GM20000 (cell line): Measurements from ENCODE around the gene PCDHGB6.
"Not testable (repeated sequence)": the region's sequence is repeated elsewhere in the genome, so short reads cannot be mapped to it uniquely, and the experiment has no call there.

ENCODE experiments used
- DNase-seq: peaks from one replicate; pipeline ENCODE4 v3.0.0; 2012; ENCODE audit warnings: low spot score
- CTCF ChIP-seq: IDR thresholded peaks from 2 replicates; pipeline ENCODE4 v1.5.1; 2012; ENCODE audit warnings: mild to moderate bottlenecking, control low read depth; ENCODE audit errors: extremely low read depth, missing control alignments

PCDHGB6 gene

GRCh38 chr5:141393267-141393666 lies 14.6 kb upstream of the PCDHGB6 start:
- no peak for TF ChIP-seq CTCF

GRCh38 chr5:141394401-141395187 lies 13.2 kb upstream of the PCDHGB6 start:
- DNase-seq: not testable (repeated sequence)

More at GRCh38 chr5:141393267-141393666, 14.6 kb upstream of the PCDHGB6 start:
- no peak for DNase-seq

DNA sequence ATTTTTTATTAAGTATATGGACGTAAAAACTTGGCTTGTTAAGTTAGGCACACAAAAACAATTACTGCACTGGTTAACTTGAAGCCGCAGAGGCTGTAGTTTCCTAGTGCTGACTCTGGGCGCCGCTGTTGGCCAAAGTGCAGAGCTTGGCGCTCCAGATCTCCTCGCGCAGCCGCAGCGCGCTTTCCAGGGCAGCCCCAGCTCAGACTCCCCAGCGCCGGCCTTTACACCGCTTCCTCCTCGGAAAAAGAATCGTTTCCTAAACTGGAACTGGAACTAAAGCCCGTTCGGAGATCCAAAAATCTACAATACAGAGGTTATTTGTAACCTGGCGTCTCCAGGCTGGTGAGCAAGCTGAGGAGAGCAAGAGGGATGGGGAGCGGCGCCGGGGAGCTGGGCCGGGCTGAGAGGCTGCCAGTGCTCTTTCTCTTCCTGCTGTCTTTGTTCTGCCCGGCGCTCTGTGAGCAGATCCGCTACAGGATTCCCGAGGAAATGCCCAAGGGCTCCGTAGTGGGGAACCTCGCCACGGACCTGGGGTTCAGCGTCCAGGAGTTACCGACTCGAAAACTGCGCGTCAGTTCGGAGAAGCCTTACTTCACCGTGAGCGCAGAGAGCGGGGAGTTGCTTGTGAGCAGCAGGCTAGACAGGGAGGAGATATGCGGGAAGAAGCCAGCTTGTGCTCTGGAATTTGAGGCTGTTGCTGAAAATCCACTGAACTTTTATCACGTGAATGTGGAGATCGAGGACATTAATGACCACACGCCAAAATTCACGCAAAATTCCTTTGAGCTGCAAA lies 9.9 kb upstream of the PCDHGB6 start, which contains the start of gene PCDHGB5:
PCDHGB5 (plus strand) TSS at position 192 of the 796 bp plus-strand sequence; CDS start at position 373, 181 bp downstream.
- DNase-seq: peak; percentile 81
- peak; percentile 62 for TF ChIP-seq CTCF

- TF ChIP-seq CTCF: no peak
These were observed 9.2 kb upstream of the PCDHGB6 start for GRCh38 chr5:141398608-141399007.

DNA sequence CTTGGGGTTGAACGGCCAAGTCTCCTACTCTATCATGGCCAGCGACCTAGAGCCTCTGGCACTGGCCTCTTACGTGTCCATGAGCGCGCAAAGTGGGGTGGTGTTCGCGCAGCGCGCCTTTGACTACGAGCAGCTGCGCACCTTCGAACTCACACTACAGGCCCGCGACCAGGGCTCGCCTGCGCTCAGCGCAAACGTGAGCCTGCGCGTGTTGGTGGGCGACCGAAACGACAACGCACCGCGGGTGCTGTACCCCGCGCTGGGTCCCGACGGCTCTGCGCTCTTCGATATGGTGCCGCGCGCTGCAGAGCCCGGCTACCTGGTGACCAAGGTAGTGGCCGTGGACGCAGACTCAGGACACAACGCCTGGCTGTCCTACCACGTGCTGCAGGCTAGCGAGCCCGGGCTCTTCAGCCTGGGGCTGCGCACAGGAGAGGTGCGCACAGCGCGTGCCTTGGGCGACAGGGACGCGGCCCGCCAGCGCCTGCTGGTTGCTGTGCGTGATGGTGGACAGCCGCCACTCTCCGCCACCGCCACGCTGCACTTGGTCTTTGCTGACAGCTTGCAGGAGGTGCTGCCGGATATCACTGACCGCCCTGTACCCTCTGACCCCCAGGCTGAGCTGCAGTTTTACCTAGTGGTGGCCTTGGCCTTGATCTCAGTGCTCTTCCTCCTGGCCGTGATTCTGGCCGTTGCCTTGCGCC lies 8.1 kb upstream of the PCDHGB6 start:
- DNase-seq: no peak
- TF ChIP-seq CTCF: no peak

More at GRCh38 chr5:141398608-141399007, 9.2 kb upstream of the PCDHGB6 start:
- DNase-seq: no peak

DNA sequence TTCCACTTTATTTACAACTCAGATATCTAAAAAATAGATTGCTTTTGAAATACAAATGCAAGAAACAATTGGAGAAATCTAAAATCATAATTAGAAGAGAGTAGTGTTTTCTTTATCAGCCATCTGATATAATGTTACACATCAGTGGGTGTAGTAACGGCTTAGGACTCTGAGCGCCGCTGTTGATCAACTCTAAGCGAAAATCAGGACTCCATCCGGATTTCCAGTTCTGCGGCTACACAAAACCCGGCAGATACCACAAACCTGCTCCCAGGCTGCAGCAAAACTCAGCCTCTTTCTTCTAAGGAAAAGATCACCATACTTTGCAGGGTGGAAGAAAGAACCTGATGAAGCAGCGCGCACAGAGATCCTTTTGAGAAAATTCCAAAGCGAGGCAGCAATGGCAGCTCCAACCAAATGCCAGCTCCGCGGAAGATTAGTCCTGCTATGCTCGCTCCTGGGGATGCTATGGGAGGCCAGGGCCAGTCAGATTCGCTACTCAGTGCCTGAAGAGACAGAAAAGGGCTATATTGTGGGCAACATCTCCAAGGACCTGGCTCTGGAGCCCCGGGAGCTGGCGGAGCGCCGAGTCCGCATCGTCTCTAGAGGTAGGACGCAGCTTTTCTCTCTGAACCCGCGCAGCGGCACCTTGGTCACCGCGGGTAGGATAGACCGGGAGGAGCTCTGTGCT lies 5.1 kb upstream of the PCDHGB6 start, which contains the start of gene PCDHGA9:
PCDHGA9 (plus strand) TSS at position 226 of the 691 bp plus-strand sequence; CDS start at position 401, 175 bp downstream.
- no peak for DNase-seq
- TF ChIP-seq CTCF: no peak

- DNase-seq: no peak
- TF ChIP-seq CTCF: no peak
These were observed 4.4 kb upstream of the PCDHGB6 start for GRCh38 chr5:141403387-141403786.
